ENCODE measurements around the gene STX2.
"Not testable (repeated sequence)": the region's sequence is repeated elsewhere in the genome, so short reads cannot be mapped to it uniquely, and the experiment has no call there.

The STX2 gene

GRCh38 chr12:130788515-130788914 lies 50.5 kb downstream of the STX2 start:
- H3K27me3 ChIP-seq (ENCODE audit: control insufficient read depth, insufficient read depth, low read length) = no peaks in the 10 kb centered on the region
- H3K9me3 ChIP-seq (ENCODE audit: control insufficient read depth, insufficient read depth, low read length) = no peaks in the 10 kb centered on the region
- H3K4me3 ChIP-seq (ENCODE audit: low read depth, low read length) = no peak overlapping the region
- H3K4me1 ChIP-seq (ENCODE audit: control insufficient read depth, insufficient read depth, low read length) = peaks cover 15% of the 10 kb centered on the region
- H3K9ac ChIP-seq (ENCODE audit: low read depth, low read length) = no peak overlapping the region
- H3K36me3 ChIP-seq (ENCODE audit: control insufficient read depth, insufficient read depth, low read length) = no peaks in the 10 kb centered on the region

GRCh38 chr12:130787445-130788410 lies 51.3 kb downstream of the STX2 start:
- no peak overlapping the region for H3K9ac ChIP-seq (ENCODE audit: low read depth, low read length)

GRCh38 chr12:130787041-130787440 lies 52.0 kb downstream of the STX2 start:
- Histone ChIP-seq H3K36me3 (ENCODE audit: control insufficient read depth, insufficient read depth, low read length) (no peaks in the 10 kb centered on the region), H3K4me1 (ENCODE audit: control insufficient read depth, insufficient read depth, low read length) (peaks cover 17% of the 10 kb centered on the region), H3K4me3 (ENCODE audit: low read depth, low read length) (no peak overlapping the region), H3K9me3 (ENCODE audit: control insufficient read depth, insufficient read depth, low read length) (no peaks in the 10 kb centered on the region), H3K27me3 (ENCODE audit: control insufficient read depth, insufficient read depth, low read length) (no peaks in the 10 kb centered on the region), H3K9ac (ENCODE audit: low read depth, low read length) (no peak overlapping the region)

More at GRCh38 chr12:130787445-130788410, 51.3 kb downstream of the STX2 start:
- peaks cover 17% of the 10 kb centered on the region for H3K4me1 ChIP-seq (ENCODE audit: control insufficient read depth, insufficient read depth, low read length)
- no peaks in the 10 kb centered on the region for H3K9me3 ChIP-seq (ENCODE audit: control insufficient read depth, insufficient read depth, low read length)
- no peak overlapping the region for H3K4me3 ChIP-seq (ENCODE audit: low read depth, low read length)
- no peaks in the 10 kb centered on the region for H3K27me3 ChIP-seq (ENCODE audit: control insufficient read depth, insufficient read depth, low read length)
- H3K36me3 ChIP-seq (ENCODE audit: control insufficient read depth, insufficient read depth, low read length) = no peaks in the 10 kb centered on the region

GRCh38 chr12:130783110-130783715 lies 55.8 kb downstream of the STX2 start:
- Histone ChIP-seq H3K4me1 (ENCODE audit: control insufficient read depth, insufficient read depth, low read length) (peaks cover 8% of the 10 kb centered on the region), H3K27me3 (ENCODE audit: control insufficient read depth, insufficient read depth, low read length) (no peaks in the 10 kb centered on the region), H3K4me3 (ENCODE audit: low read depth, low read length) (no peak overlapping the region), H3K36me3 (ENCODE audit: control insufficient read depth, insufficient read depth, low read length) (peaks cover 3% of the 10 kb centered on the region), H3K9me3 (ENCODE audit: control insufficient read depth, insufficient read depth, low read length) (no peaks in the 10 kb centered on the region), H3K9ac (ENCODE audit: low read depth, low read length) (no peak overlapping the region)

GRCh38 chr12:130782245-130782644 lies 56.8 kb downstream of the STX2 start:
- not testable (repeated sequence) for H3K9ac ChIP-seq (ENCODE audit: low read depth, low read length); H3K9me3 ChIP-seq (ENCODE audit: control insufficient read depth, insufficient read depth, low read length); H3K27me3 ChIP-seq (ENCODE audit: control insufficient read depth, insufficient read depth, low read length); H3K36me3 ChIP-seq (ENCODE audit: control insufficient read depth, insufficient read depth, low read length); H3K4me1 ChIP-seq (ENCODE audit: control insufficient read depth, insufficient read depth, low read length); H3K4me3 ChIP-seq (ENCODE audit: low read depth, low read length)

- H3K27me3 ChIP-seq (ENCODE audit: control insufficient read depth, insufficient read depth, low read length) = no peaks in the 10 kb centered on the region
- H3K36me3 ChIP-seq (ENCODE audit: control insufficient read depth, insufficient read depth, low read length) = peaks cover 3% of the 10 kb centered on the region
- peaks cover 10% of the 10 kb centered on the region for H3K4me1 ChIP-seq (ENCODE audit: control insufficient read depth, insufficient read depth, low read length)
- no peak overlapping the region for H3K4me3 ChIP-seq (ENCODE audit: low read depth, low read length)
- no peak overlapping the region for H3K9ac ChIP-seq (ENCODE audit: low read depth, low read length)
- no peaks in the 10 kb centered on the region for H3K9me3 ChIP-seq (ENCODE audit: control insufficient read depth, insufficient read depth, low read length)
Observed at GRCh38 chr12:130780880-130781575, 58.0 kb downstream of the STX2 start.

- peaks cover 16% of the 10 kb centered on the region for H3K4me1 ChIP-seq (ENCODE audit: control insufficient read depth, insufficient read depth, low read length)
- no peak overlapping the region for H3K9ac ChIP-seq (ENCODE audit: low read depth, low read length)
- no peak overlapping the region for H3K4me3 ChIP-seq (ENCODE audit: low read depth, low read length)
- no peaks in the 10 kb centered on the region for H3K27me3 ChIP-seq (ENCODE audit: control insufficient read depth, insufficient read depth, low read length)
- no peaks in the 10 kb centered on the region for H3K9me3 ChIP-seq (ENCODE audit: control insufficient read depth, insufficient read depth, low read length)
- peaks cover 3% of the 10 kb centered on the region for H3K36me3 ChIP-seq (ENCODE audit: control insufficient read depth, insufficient read depth, low read length)
Observed at GRCh38 chr12:130780325-130780724, 58.7 kb downstream of the STX2 start.

GRCh38 chr12:130778776-130779175 lies 60.3 kb downstream of the STX2 start:
- Histone ChIP-seq H3K4me3 (ENCODE audit: low read depth, low read length) (no peak overlapping the region), H3K4me1 (ENCODE audit: control insufficient read depth, insufficient read depth, low read length) (peaks cover 14% of the 10 kb centered on the region), H3K36me3 (ENCODE audit: control insufficient read depth, insufficient read depth, low read length) (peaks cover 3% of the 10 kb centered on the region), H3K9ac (ENCODE audit: low read depth, low read length) (no peak overlapping the region), H3K27me3 (ENCODE audit: control insufficient read depth, insufficient read depth, low read length) (no peaks in the 10 kb centered on the region), H3K9me3 (ENCODE audit: control insufficient read depth, insufficient read depth, low read length) (no peaks in the 10 kb centered on the region)

GRCh38 chr12:130776857-130777339 lies 62.2 kb downstream of the STX2 start:
- no peak overlapping the region for H3K9ac ChIP-seq (ENCODE audit: low read depth, low read length)
- H3K27me3 ChIP-seq (ENCODE audit: control insufficient read depth, insufficient read depth, low read length) = no peaks in the 10 kb centered on the region
- peaks cover 3% of the 10 kb centered on the region for H3K36me3 ChIP-seq (ENCODE audit: control insufficient read depth, insufficient read depth, low read length)
- peak overlapping the region; percentile 35 for H3K4me3 ChIP-seq (ENCODE audit: low read depth, low read length)
- peaks cover 12% of the 10 kb centered on the region for H3K4me1 ChIP-seq (ENCODE audit: control insufficient read depth, insufficient read depth, low read length)
- no peaks in the 10 kb centered on the region for H3K9me3 ChIP-seq (ENCODE audit: control insufficient read depth, insufficient read depth, low read length)

GRCh38 chr12:130775953-130776856 lies 62.8 kb downstream of the STX2 start:
- H3K4me1 ChIP-seq (ENCODE audit: control insufficient read depth, insufficient read depth, low read length) = peaks cover 12% of the 10 kb centered on the region
- no peaks in the 10 kb centered on the region for H3K9me3 ChIP-seq (ENCODE audit: control insufficient read depth, insufficient read depth, low read length)
- peaks cover 3% of the 10 kb centered on the region for H3K36me3 ChIP-seq (ENCODE audit: control insufficient read depth, insufficient read depth, low read length)
- no peaks in the 10 kb centered on the region for H3K27me3 ChIP-seq (ENCODE audit: control insufficient read depth, insufficient read depth, low read length)
- H3K9ac ChIP-seq (ENCODE audit: low read depth, low read length) = peak overlapping the region; percentile 24
- peak overlapping the region; percentile 35 for H3K4me3 ChIP-seq (ENCODE audit: low read depth, low read length)

Data from iPS-15b (cell line).